PC-3 (cell line): ENCODE data around the gene ISM1. TPM values are rescaled to one million over a fixed set of nuclear protein-coding genes. Genes with fewer than 3 reads are reported as not detected.

Experiments
- ATAC-seq: fragments of 200-7000 bp; cut with Tn5 transposase; 2 replicates; pipeline ENCODE4 v1.9.1; 2020; ENCODE audit warnings: mild to moderate bottlenecking, moderate library complexity
- BruUV-seq: library from RNA; stranded (reverse); fragments of 400-500 nt; replicated peaks from 2 replicates; lab custom pipeline; 2021; lab: Mats Ljungman, UMichigan
- CTCF ChIA-PET: fragments of 300-600 bp; sonication (Branson Sonifier 250); formaldehyde crosslinking; loops from one replicate; lab custom pipeline; 2022; ENCODE audit warnings: antibody characterized with exemption; lab: Charles Lee
- POLR2A ChIA-PET: fragments of 300-600 bp; sonication (Branson Sonifier 250); formaldehyde crosslinking; loops from one replicate; lab custom pipeline; 2022; ENCODE audit warnings: antibody characterized with exemption; ENCODE audit not compliant: unreplicated experiment; lab: Charles Lee
- DNase-seq: peaks from one replicate; pipeline ENCODE4 v3.0.0-alpha.2; 2015
- H2AFZ ChIP-seq: fragments of 300-600 bp; sonication (generic); 2 replicates; pipeline ENCODE4 v1.6.0; 2016; ENCODE audit warnings: antibody characterized with exemption, low read length
- H3F3A ChIP-seq: fragments of 300-600 bp; sonication (generic); one replicate; pipeline ENCODE4 v1.6.0; 2017; ENCODE audit warnings: antibody characterized with exemption, low read length, control low read depth, mild to moderate bottlenecking; ENCODE audit not compliant: unreplicated experiment
- H3K27ac ChIP-seq: fragments of 300-600 bp; sonication (generic); 2 replicates; pipeline ENCODE4 v1.5.1; 2016; ENCODE audit warnings: mild to moderate bottlenecking, low read length
- H3K27me3 ChIP-seq: fragments of 300-600 bp; sonication (generic); 2 replicates; pipeline ENCODE4 v1.6.1; 2016; ENCODE audit warnings: low read length, mixed read lengths
- H3K36me3 ChIP-seq: fragments of 300-600 bp; sonication (generic); 2 replicates; pipeline ENCODE4 v1.6.1; 2016; ENCODE audit warnings: low read depth, mixed run types, low read length, mixed read lengths
- H3K4me1 ChIP-seq: fragments of 300-600 bp; sonication (generic); 2 replicates; pipeline ENCODE4 v1.5.1; 2016; ENCODE audit warnings: low read length; ENCODE audit not compliant: insufficient read depth
- H3K4me2 ChIP-seq: fragments of 300-600 bp; sonication (generic); 2 replicates; pipeline ENCODE4 v1.6.0; 2016; ENCODE audit warnings: low read length
- H3K4me3 ChIP-seq: fragments of 300-600 bp; sonication (generic); 2 replicates; pipeline ENCODE4 v1.5.1; 2016; ENCODE audit warnings: mild to moderate bottlenecking, low read length, mixed read lengths
- H3K79me2 ChIP-seq: fragments of 300-600 bp; sonication (generic); 2 replicates; pipeline ENCODE4 v1.6.1; 2017; ENCODE audit warnings: low read length, mixed read lengths
- H3K9ac ChIP-seq: fragments of 300-600 bp; sonication (generic); 2 replicates; pipeline ENCODE4 v1.6.0; 2016; ENCODE audit warnings: mild to moderate bottlenecking, low read length
- H3K9me2 ChIP-seq: fragments of 300-600 bp; sonication (generic); replicated peaks from 2 replicates; pipeline ENCODE4 v1.6.1; 2016; ENCODE audit warnings: mixed run types, low read length, mixed read lengths
- H3K9me3 ChIP-seq: fragments of 300-600 bp; sonication (generic); 2 replicates; pipeline ENCODE4 v1.6.1; 2016; ENCODE audit warnings: low read length, mixed read lengths
- H4K20me1 ChIP-seq: fragments of 300-600 bp; sonication (generic); 2 replicates; pipeline ENCODE4 v1.6.1; 2016; ENCODE audit warnings: low read length, mixed read lengths
- CTCF ChIP-seq: fragments of 300-600 bp; sonication (generic); conservative IDR thresholded peaks from 2 replicates; pipeline ENCODE4 v1.5.1; 2017; ENCODE audit warnings: antibody characterized with exemption, low read depth, mild to moderate bottlenecking, low read length
- EZH2 ChIP-seq: fragments of 300-600 bp; sonication (generic); IDR thresholded peaks from one replicate; pipeline ENCODE4 v1.6.1; 2017; ENCODE audit warnings: antibody characterized with exemption, mild to moderate bottlenecking, low read length; ENCODE audit not compliant: unreplicated experiment
- EZH2phosphoT487 ChIP-seq: fragments of 300-600 bp; sonication (generic); IDR thresholded peaks from 2 replicates; pipeline ENCODE4 v1.6.1; 2018; ENCODE audit warnings: mild to moderate bottlenecking, antibody characterized with exemption, low read length, borderline replicate concordance
- intact Hi-C: fragments of 100-400 bp; cut with micrococcal nuclease; formaldehyde crosslinking; loops from 2 replicates; pipeline ENCODE4 v1.9.0; 2023
- total RNA-seq: library from RNA; depleted of rRNA; stranded (reverse); fragments of >200 nt; gene quantifications from 2 replicates; pipeline ENCODE4 v1.2.3, GENCODE V29; 2014

Gene ISM1
- total RNA-seq, 1 experiment from 2014 or later, result not detected

- ATAC-seq (no peak), DNase-seq (no peak)
- no peak overlapping the region for H3K27ac ChIP-seq
- no peaks in the 10 kb centered on the region for H3K9me2 ChIP-seq
- H3K36me3 ChIP-seq, result no peaks in the 10 kb centered on the region
- peaks cover 20% of the 10 kb centered on the region for H3K27me3 ChIP-seq
- no peak overlapping the region for H3K9ac ChIP-seq
- CTCF ChIA-PET, result interaction anchor here (0.7 kb wide), 1 partner anchor 104 kb away, joined by 4 read pairs; no protein-coding TSS in a partner anchor
- TF ChIP-seq EZH2phosphoT487 (no peak), EZH2 (no peak), CTCF (no peak)
- H3K4me3 ChIP-seq, result no peak overlapping the region
- H2AFZ ChIP-seq, result no peak overlapping the region
- H3F3A ChIP-seq, result no peaks in the 10 kb centered on the region
- BruUV-seq, result no TSS peak
- no peaks in the 10 kb centered on the region for H3K79me2 ChIP-seq
- H3K4me1 ChIP-seq, result no peaks in the 10 kb centered on the region
- POLR2A ChIA-PET, result no interaction called here
- intact Hi-C loops, result no loop called here
- no peaks in the 10 kb centered on the region for H3K9me3 ChIP-seq
- H3K4me2 ChIP-seq, result no peak overlapping the region
- H4K20me1 ChIP-seq, result no peaks in the 10 kb centered on the region
Observed at GRCh38 chr20:13318871-13319521, 97.9 kb downstream of the ISM1 start.

GRCh38 chr20:13320702-13321101, 99.6 kb downstream of the ISM1 start:
- DNase-seq, result no peak
- H4K20me1 ChIP-seq, result no peaks in the 10 kb centered on the region
- H3K79me2 ChIP-seq, result no peaks in the 10 kb centered on the region
- H3K9me3 ChIP-seq, result no peaks in the 10 kb centered on the region
- intact Hi-C loops, result loop anchor here (10.0 kb wide), 1 partner anchor 464 kb away; the partner anchor contains the start of genes ESF1 and NDUFAF5
- peaks cover 8% of the 10 kb centered on the region; the same call in 1 of the 2 replicates for H3K27me3 ChIP-seq
- CTCF ChIA-PET, result interaction anchor here (0.6 kb wide), 1 partner anchor 663 kb away, joined by 3 read pairs; no protein-coding TSS in a partner anchor
- no peak overlapping the region for H2AFZ ChIP-seq
- no peak overlapping the region for H3K4me3 ChIP-seq
- H3K36me3 ChIP-seq, result no peaks in the 10 kb centered on the region
- POLR2A ChIA-PET, result no interaction called here
- no peak overlapping the region for H3K27ac ChIP-seq
- ATAC-seq, result no peak
- H3K9ac ChIP-seq, result no peak overlapping the region
- no TSS peak for BruUV-seq
- no peak for TF ChIP-seq EZH2
- no peak for TF ChIP-seq CTCF
- TF ChIP-seq EZH2phosphoT487, result no peak
- H3K4me1 ChIP-seq, result no peaks in the 10 kb centered on the region
- H3K9me2 ChIP-seq, result no peaks in the 10 kb centered on the region
- H3K4me2 ChIP-seq, result no peak overlapping the region
- no peaks in the 10 kb centered on the region for H3F3A ChIP-seq

GRCh38 chr20:13321416-13321815, 100.3 kb downstream of the ISM1 start:
- intact Hi-C loops, result loop anchor here (10.0 kb wide), 1 partner anchor 463 kb away; the partner anchor contains the start of genes ESF1 and NDUFAF5
- H3K36me3 ChIP-seq, result no peaks in the 10 kb centered on the region
- no peaks in the 10 kb centered on the region for H3K79me2 ChIP-seq
- H4K20me1 ChIP-seq, result no peaks in the 10 kb centered on the region
- ChIA-PET CTCF (no interaction called here), POLR2A (no interaction called here)
- no peak overlapping the region for H3K4me3 ChIP-seq
- TF ChIP-seq EZH2phosphoT487 (no peak), EZH2 (no peak), CTCF (no peak)
- no TSS peak for BruUV-seq
- ATAC-seq, result no peak
- no peak for DNase-seq
- H3K9me3 ChIP-seq, result no peaks in the 10 kb centered on the region
- H3K27ac ChIP-seq, result no peak overlapping the region
- no peak overlapping the region for H2AFZ ChIP-seq
- no peaks in the 10 kb centered on the region for H3K4me1 ChIP-seq
- H3K4me2 ChIP-seq, result no peak overlapping the region
- peaks cover 5% of the 10 kb centered on the region; the same call in 1 of the 2 replicates for H3K27me3 ChIP-seq
- H3K9ac ChIP-seq, result no peak overlapping the region
- no peaks in the 10 kb centered on the region for H3K9me2 ChIP-seq
- no peaks in the 10 kb centered on the region for H3F3A ChIP-seq
